Stimulated activated CD4-positive, alpha-beta T cell treated with anti-CD3 and anti-CD28 coated beads, Interleukin-4, amount 100 ng/mL, for 24 hours (primary cell): ENCODE results near the gene RBM22.

Source experiments
- DNase-seq: peaks from one replicate; pipeline ENCODE4 v3.0.0-alpha.2; 2020

The RBM22 gene

GRCh38 chr5:150671509-150672236 lies 29.2 kb downstream of the RBM22 start:
- DNase-seq: no peak

- no peak for DNase-seq
Observed at GRCh38 chr5:150670948-150671310, 29.9 kb downstream of the RBM22 start.

- no peak for DNase-seq
Observed at GRCh38 chr5:150670275-150670947, 30.5 kb downstream of the RBM22 start.

GRCh38 chr5:150665044-150665443 lies 35.8 kb downstream of the RBM22 start:
- DNase-seq: no peak

GRCh38 chr5:150663936-150664335 lies 36.9 kb downstream of the RBM22 start:
- DNase-seq: no peak

GRCh38 chr5:150662731-150663516 lies 37.9 kb downstream of the RBM22 start:
- no peak for DNase-seq

- DNase-seq: no peak
Observed at GRCh38 chr5:150661821-150662596, 38.9 kb downstream of the RBM22 start.

- DNase-seq: no peak
Observed at GRCh38 chr5:150661086-150661485, 39.8 kb downstream of the RBM22 start, which contains the start of gene MYOZ3. MYOZ3 (plus strand) TSS chr5:150661251; CDS start chr5:150662942, 1,691 bp downstream.

GRCh38 chr5:150660108-150660831 lies 40.6 kb downstream of the RBM22 start:
- DNase-seq: no peak

GRCh38 chr5:150659360-150660107 lies 41.3 kb downstream of the RBM22 start:
- DNase-seq: no peak

GRCh38 chr5:150658699-150659265 lies 42.1 kb downstream of the RBM22 start:
- no peak for DNase-seq

GRCh38 chr5:150658121-150658520 lies 42.7 kb downstream of the RBM22 start:
- DNase-seq: no peak

GRCh38 chr5:150656191-150657132 lies 44.4 kb downstream of the RBM22 start:
- DNase-seq: peak; percentile 62

GRCh38 chr5:150655221-150655620 lies 45.6 kb downstream of the RBM22 start:
- no peak for DNase-seq

- DNase-seq: no peak
Observed at GRCh38 chr5:150653762-150654556, 46.9 kb downstream of the RBM22 start.

GRCh38 chr5:150653145-150653761 lies 47.6 kb downstream of the RBM22 start:
- no peak for DNase-seq

- DNase-seq: no peak
Observed at GRCh38 chr5:150651924-150652671, 48.8 kb downstream of the RBM22 start.

GRCh38 chr5:150651382-150651781 lies 49.5 kb downstream of the RBM22 start:
- no peak for DNase-seq
